SK-N-SH (cell line): ENCODE results near the gene SLAMF1. TPM values are rescaled to one million over a fixed set of nuclear protein-coding genes. Genes with fewer than 3 reads are reported as not detected.

Experiments used
- CTCF ChIA-PET: fragments of 300-600, 350-600 bp; formaldehyde crosslinking; extraction: SDS; loops from one replicate; lab custom pipeline; 2021; lab: Yijun Ruan, JAX
- POLR2A ChIA-PET: fragments of 350-600 bp; sonication (Branson Sonifier 250); formaldehyde crosslinking; extraction: SDS; loops from one replicate; lab custom pipeline; 2020; ENCODE audit warnings: antibody characterized with exemption, inconsistent platforms; lab: Yijun Ruan, JAX
- DNase-seq: peaks from one replicate; pipeline ENCODE4 v3.0.0; 2012
- H2AFZ ChIP-seq: fragments of 200-600 bp; sonication (generic); 2 replicates; pipeline ENCODE4 v1.8.1; 2016; ENCODE audit warnings: antibody characterized with exemption, mild to moderate bottlenecking, low read depth
- H3F3A ChIP-seq: fragments of 200-600 bp; sonication (generic); replicated peaks from 2 replicates; pipeline ENCODE3; 2016; ENCODE audit warnings: antibody characterized with exemption, mild to moderate bottlenecking; ENCODE audit not compliant: insufficient read depth
- H3K27ac ChIP-seq, 2 experiments: fragments of 200-500 bp in 1 of 2; fragments of 200-600 bp in 1 of 2; sonication (Bioruptor generic) in 1 of 2; sonication (generic), shearing (Covaris generic) in 1 of 2; 2 replicates each; pipeline versions ENCODE4 v1.5.1 to v1.6.1; 2014 to 2016; ENCODE audit warnings: low read depth in 2 of 2, inconsistent platforms in 1 of 2, low read length in 1 of 2, mild to moderate bottlenecking in 1 of 2, mixed read lengths in 1 of 2
- H3K27me3 ChIP-seq: fragments of 200-600 bp; sonication (generic), shearing (Covaris generic); 2 replicates; pipeline ENCODE4 v1.6.1; 2016; ENCODE audit warnings: mixed run types; ENCODE audit not compliant: insufficient read depth
- H3K36me3 ChIP-seq, 2 experiments: fragments of 200-500 bp in 1 of 2; fragments of 200-600 bp in 1 of 2; sonication (Bioruptor generic) in 1 of 2; sonication (generic) in 1 of 2; replicated peaks in 1 of 2; 2 replicates each; pipeline versions ENCODE3 to v1.5.1; 2014 to 2016; ENCODE audit warnings: low read length in 1 of 2, mild to moderate bottlenecking in 1 of 2; ENCODE audit not compliant: insufficient read depth in 2 of 2, control insufficient read depth in 1 of 2
- H3K4me1 ChIP-seq, 2 experiments: fragments of 200-500 bp in 1 of 2; fragments of 200-600 bp in 1 of 2; sonication (Bioruptor generic) in 1 of 2; sonication (generic), shearing (Covaris generic) in 1 of 2; 2 replicates each; pipeline versions ENCODE4 v1.5.1 to v1.6.1; 2014 to 2016; ENCODE audit warnings: low read depth in 1 of 2, low read length in 1 of 2, mixed run types in 1 of 2; ENCODE audit not compliant: insufficient read depth in 2 of 2, control insufficient read depth in 1 of 2
- H3K4me2 ChIP-seq: fragments of 200-600 bp; sonication (generic), shearing (Covaris generic); 2 replicates; pipeline ENCODE4 v1.6.1; 2017; ENCODE audit warnings: mixed run types
- H3K4me3 ChIP-seq, 2 experiments: fragments of 200-500 bp in 1 of 2; fragments of 200-600 bp in 1 of 2; sonication (Bioruptor generic) in 1 of 2; sonication (generic), shearing (Covaris generic) in 1 of 2; 2 replicates each; pipeline versions ENCODE4 v1.5.1 to v1.8.1; 2014 to 2016; ENCODE audit warnings: low read depth in 2 of 2, inconsistent platforms in 1 of 2, low read length in 1 of 2, mild to moderate bottlenecking in 1 of 2, mixed read lengths in 1 of 2, moderate library complexity in 1 of 2
- H3K79me2 ChIP-seq: fragments of 200-600 bp; sonication (generic); 2 replicates; pipeline ENCODE4 v1.8.1; 2017; ENCODE audit warnings: mild to moderate bottlenecking; ENCODE audit not compliant: insufficient read depth
- H3K9ac ChIP-seq: fragments of 200-600 bp; sonication (generic); 2 replicates; pipeline ENCODE4 v1.6.1; 2017; ENCODE audit warnings: mixed run types
- H3K9me2 ChIP-seq: fragments of 200-600 bp; sonication (generic); 2 replicates; pipeline ENCODE4 v1.6.1; 2017; ENCODE audit warnings: mixed run types
- H3K9me3 ChIP-seq: fragments of 200-600 bp; sonication (generic); 2 replicates; pipeline ENCODE4 v1.6.1; 2017; ENCODE audit warnings: mixed run types, mild to moderate bottlenecking, moderate library complexity
- H4K20me1 ChIP-seq: fragments of 200-600 bp; sonication (generic); 2 replicates; pipeline ENCODE4 v1.6.1; 2017; ENCODE audit warnings: mild to moderate bottlenecking, mixed run types; ENCODE audit not compliant: insufficient read depth
- CHD2 ChIP-seq: fragments of 150-350 bp; IDR thresholded peaks from 2 replicates; pipeline ENCODE4 v1.6.1; 2018; ENCODE audit warnings: low read length; ENCODE audit not compliant: partially characterized antibody
- EZH2phosphoT487 ChIP-seq: fragments of 200-600 bp; sonication (generic); IDR thresholded peaks from 2 replicates; pipeline ENCODE4 v1.6.1; 2017; ENCODE audit warnings: low read depth, mixed run types, mild to moderate bottlenecking, antibody characterized with exemption, moderate library complexity, borderline replicate concordance
- FOSL2 ChIP-seq: IDR thresholded peaks from 2 replicates; pipeline ENCODE4 v1.4.0; 2012; ENCODE audit warnings: low read depth, mild to moderate bottlenecking, moderate library complexity, borderline replicate concordance
- FOXJ3 ChIP-seq: sonication (generic); formaldehyde crosslinking; IDR thresholded peaks from 2 replicates; pipeline ENCODE4 v1.5.1; 2020; ENCODE audit warnings: mild to moderate bottlenecking, missing genetic modification reagents
- GABPA ChIP-seq: IDR thresholded peaks from 2 replicates; pipeline ENCODE4 v1.4.0; 2012; ENCODE audit warnings: low read depth, mild to moderate bottlenecking
- IRF3 ChIP-seq: fragments of 150-350 bp; IDR thresholded peaks from 2 replicates; pipeline ENCODE4 v1.6.1; 2016; ENCODE audit warnings: mild to moderate bottlenecking, low read depth, low read length
- MEF2A ChIP-seq: IDR thresholded peaks from 2 replicates; pipeline ENCODE4 v1.4.0; 2012; ENCODE audit warnings: low read depth, borderline replicate concordance
- POLR2AphosphoS5 ChIP-seq: IDR thresholded peaks from 2 replicates; pipeline ENCODE4 v1.6.1; 2012; ENCODE audit warnings: low read depth, low read length
- RAD21 ChIP-seq: IDR thresholded peaks from 2 replicates; pipeline ENCODE4 v1.6.1; 2012; ENCODE audit warnings: mild to moderate bottlenecking, low read length
- RCOR1 ChIP-seq: fragments of 150-350 bp; IDR thresholded peaks from 2 replicates; pipeline ENCODE4 v1.6.1; 2017; ENCODE audit warnings: antibody characterized with exemption, low read length
- TAF1 ChIP-seq: IDR thresholded peaks from 2 replicates; pipeline ENCODE4 v1.6.1; 2012; ENCODE audit warnings: low read depth, mild to moderate bottlenecking, low read length, moderate library complexity, borderline replicate concordance
- TEAD4 ChIP-seq: IDR thresholded peaks from 2 replicates; pipeline ENCODE4 v1.4.0; 2012; ENCODE audit warnings: mild to moderate bottlenecking, borderline replicate concordance; ENCODE audit not compliant: insufficient read depth
- USF1 ChIP-seq: IDR thresholded peaks from 2 replicates; pipeline ENCODE4 v1.4.0; 2012; ENCODE audit warnings: low read depth, borderline replicate concordance
- USF2 ChIP-seq: fragments of 150-350 bp; IDR thresholded peaks from 2 replicates; pipeline ENCODE4 v1.6.1; 2017; ENCODE audit warnings: antibody characterized with exemption, low read length, low read depth, borderline replicate concordance
- YY1 ChIP-seq: IDR thresholded peaks from 2 replicates; pipeline ENCODE4 v1.4.0; 2012; ENCODE audit warnings: low read depth, mild to moderate bottlenecking
- WGBS: methylation state at CpG from one replicate; pipeline ENCODE4 v1.1.6; 2017; ENCODE audit warnings: low lambda C conversion rate; 5-methylcytosine and 5-hydroxymethylcytosine counted together
- polyA plus RNA-seq, 3 experiments: library from polyadenylated mRNA; depleted of rRNA; stranded (reverse); fragments of >200 nt; gene quantifications; 2 replicates each; pipeline ENCODE4 v1.2.3, GENCODE V29; 2012

SLAMF1 gene
- polyA plus RNA-seq, 1 of the 3 experiments (the other 2 are of a cell fraction): not detected

- TF ChIP-seq IRF3 (no peak), FOSL2 (no peak)
Observed at GRCh38 chr1:160667896-160668295, 21.1 kb upstream of the SLAMF1 start (continued).

- Histone ChIP-seq H3F3A (no peaks in the 10 kb centered on the region), H3K27ac (no peak overlapping the region), H2AFZ (peak overlapping the region; percentile 16; the same call in 1 of the 2 replicates), H3K4me3 (no peak overlapping the region), H3K27me3 (no peaks in the 10 kb centered on the region), H3K4me2 (no peak overlapping the region), H3K9me3 (peaks cover 3% of the 10 kb centered on the region; the same call in 1 of the 2 replicates), H3K79me2 (no peaks in the 10 kb centered on the region), H4K20me1 (no peaks in the 10 kb centered on the region), H3K4me1 (no peaks in the 10 kb centered on the region), H3K9ac (no peak overlapping the region), H3K9me2 (no peaks in the 10 kb centered on the region), H3K36me3 (no peaks in the 10 kb centered on the region)
- CTCF ChIA-PET: interaction anchor here (2.5 kb wide), 1 partner anchor 9 kb away, joined by 10 read pairs; no protein-coding TSS in a partner anchor
- POLR2A ChIA-PET: no interaction called here
- no peak for TF ChIP-seq POLR2AphosphoS5
- TF ChIP-seq RAD21: no peak
- no peak for TF ChIP-seq RCOR1
- WGBS: 2% methylated on average over 3 of the region's 3 CpGs
- no peak for DNase-seq
Observed at GRCh38 chr1:160666079-160666442, 19.2 kb upstream of the SLAMF1 start.

GRCh38 chr1:160665330-160666078, 18.7 kb upstream of the SLAMF1 start:
- POLR2A ChIA-PET: no interaction called here
- CTCF ChIA-PET: interaction anchor here (2.5 kb wide), 1 partner anchor 10 kb away, joined by 10 read pairs; no protein-coding TSS in a partner anchor
- Histone ChIP-seq H3F3A (no peaks in the 10 kb centered on the region), H4K20me1 (no peaks in the 10 kb centered on the region), H3K4me2 (no peak overlapping the region), H2AFZ (peak overlapping the region; percentile 16; the same call in 1 of the 2 replicates), H3K9ac (no peak overlapping the region), H3K36me3 (no peaks in the 10 kb centered on the region), H3K9me3 (peaks cover 3% of the 10 kb centered on the region; the same call in 1 of the 2 replicates), H3K27me3 (no peaks in the 10 kb centered on the region), H3K4me3 (no peak overlapping the region), H3K27ac (no peak overlapping the region), H3K79me2 (no peaks in the 10 kb centered on the region)
- no peak for DNase-seq
- WGBS: 0% methylated on average over 6 of the region's 6 CpGs
- TF ChIP-seq USF1 (no peak), GABPA (no peak), TAF1 (no peak), EZH2phosphoT487 (no peak), MEF2A (no peak), TEAD4 (no peak), CHD2 (no peak), USF2 (no peak), YY1 (no peak), FOXJ3 (CRISPR knock-in tag) (no peak)
- TF ChIP-seq, all 33 proteins: peak for 0
- Histone ChIP-seq H3K4me1 (no peaks in the 10 kb centered on the region), H3K9me2 (no peaks in the 10 kb centered on the region)
